ENCODE measurements around the gene BIRC5. TPM values are rescaled to one million over a fixed set of nuclear protein-coding genes. Genes with fewer than 3 reads are reported as not detected.
A peak's percentile ranks its signal among the peaks of the same experiment; 100 is the strongest.

Gene BIRC5
- polyA plus RNA-seq, 1 donor (not counting 4 experiments of a cell fraction or from before 2014, with no cell fraction given), result 11.5 TPM

DNA sequence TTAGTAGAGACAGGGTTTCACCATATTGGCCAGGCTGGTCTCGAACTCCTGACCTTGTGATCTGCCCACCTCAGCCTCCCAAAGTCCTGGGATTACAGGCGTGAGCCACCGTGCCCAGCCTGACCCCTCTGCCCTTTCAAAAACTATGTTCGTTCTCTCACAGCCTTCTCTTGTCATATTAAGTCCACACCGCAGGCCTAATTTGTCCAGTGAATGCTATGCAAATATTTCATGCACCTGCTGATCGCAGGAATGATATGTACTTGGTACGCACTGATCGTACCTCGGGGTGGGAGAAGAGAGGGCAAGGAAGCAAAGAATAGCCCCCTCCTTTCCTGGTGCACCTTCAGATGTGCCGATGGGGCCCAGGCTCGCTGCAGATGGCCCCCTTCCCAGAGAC lies 3.0 kb upstream of the BIRC5 start:
- TF ChIP-seq, protein P1, sequence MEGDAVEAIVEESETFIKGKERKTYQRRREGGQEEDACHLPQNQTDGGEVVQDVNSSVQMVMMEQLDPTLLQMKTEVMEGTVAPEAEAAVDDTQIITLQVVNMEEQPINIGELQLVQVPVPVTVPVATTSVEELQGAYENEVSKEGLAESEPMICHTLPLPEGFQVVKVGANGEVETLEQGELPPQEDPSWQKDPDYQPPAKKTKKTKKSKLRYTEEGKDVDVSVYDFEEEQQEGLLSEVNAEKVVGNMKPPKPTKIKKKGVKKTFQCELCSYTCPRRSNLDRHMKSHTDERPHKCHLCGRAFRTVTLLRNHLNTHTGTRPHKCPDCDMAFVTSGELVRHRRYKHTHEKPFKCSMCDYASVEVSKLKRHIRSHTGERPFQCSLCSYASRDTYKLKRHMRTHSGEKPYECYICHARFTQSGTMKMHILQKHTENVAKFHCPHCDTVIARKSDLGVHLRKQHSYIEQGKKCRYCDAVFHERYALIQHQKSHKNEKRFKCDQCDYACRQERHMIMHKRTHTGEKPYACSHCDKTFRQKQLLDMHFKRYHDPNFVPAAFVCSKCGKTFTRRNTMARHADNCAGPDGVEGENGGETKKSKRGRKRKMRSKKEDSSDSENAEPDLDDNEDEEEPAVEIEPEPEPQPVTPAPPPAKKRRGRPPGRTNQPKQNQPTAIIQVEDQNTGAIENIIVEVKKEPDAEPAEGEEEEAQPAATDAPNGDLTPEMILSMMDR (optimal IDR thresholded peaks at IDR 0.05 in 1 of 3, IDR thresholded peaks at IDR 0.05 in 1 of 3, conservative IDR thresholded peaks at IDR 0.05 in 1 of 3; ENCODE audit: extremely low read depth in 1 of 3, insufficient read depth in 2 of 3, low read length in 3 of 3), result no peak
- TF ChIP-seq EZH2 (IDR thresholded peaks at IDR 0.05; ENCODE audit: low read length), result no peak

DNA sequence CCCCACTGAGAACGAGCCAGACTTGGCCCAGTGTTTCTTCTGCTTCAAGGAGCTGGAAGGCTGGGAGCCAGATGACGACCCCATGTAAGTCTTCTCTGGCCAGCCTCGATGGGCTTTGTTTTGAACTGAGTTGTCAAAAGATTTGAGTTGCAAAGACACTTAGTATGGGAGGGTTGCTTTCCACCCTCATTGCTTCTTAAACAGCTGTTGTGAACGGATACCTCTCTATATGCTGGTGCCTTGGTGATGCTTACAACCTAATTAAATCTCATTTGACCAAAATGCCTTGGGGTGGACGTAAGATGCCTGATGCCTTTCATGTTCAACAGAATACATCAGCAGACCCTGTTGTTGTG lies 631 bp downstream of the BIRC5 start:
- peak overlapping the region; percentile 51 for H3K27ac ChIP-seq (ENCODE audit: control insufficient read depth, insufficient read depth, low read length)
- FAIRE-seq (no peak), DNase-seq (ENCODE audit: low read depth, low spot score) (no peak)
- H3K4me3 ChIP-seq (ENCODE audit: control insufficient read depth in 2 of 3, extremely low read depth in 1 of 3, insufficient read depth in 2 of 3, low read depth in 1 of 3, low read length in 3 of 3), result peak overlapping the region; percentile 60 to 98 (median 70)
- H2AFZ ChIP-seq (ENCODE audit: control insufficient read depth, low read length), result peak overlapping the region; percentile 91
- TF ChIP-seq, protein P1 (optimal IDR thresholded peaks at IDR 0.05 in 1 of 3, IDR thresholded peaks at IDR 0.05 in 1 of 3, conservative IDR thresholded peaks at IDR 0.05 in 1 of 3; ENCODE audit: extremely low read depth in 1 of 3, insufficient read depth in 2 of 3, low read length in 3 of 3), result no peak
- no peak for TF ChIP-seq EZH2 (IDR thresholded peaks at IDR 0.05; ENCODE audit: low read length)
- peaks cover 0 to 10% of the 10 kb centered on the region in 2 experiments for H3K36me3 ChIP-seq (ENCODE audit: control insufficient read depth in 2 of 2, extremely low read depth in 1 of 2, insufficient read depth in 2 of 2, low read length in 2 of 2)
- H3K27me3 ChIP-seq (ENCODE audit: control insufficient read depth, extremely low read depth, insufficient read depth, low read length), result no peaks in the 10 kb centered on the region
- H3K9me3 ChIP-seq (ENCODE audit: control insufficient read depth, low read depth, low read length), result no peaks in the 10 kb centered on the region
- dilution Hi-C loops (cut with MboI; ENCODE audit: extremely low pct_ligation_motif_present, low sequenced_read_pairs), result no loop called here
- peak overlapping the region; percentile 77 for H3K9ac ChIP-seq (ENCODE audit: control insufficient read depth, extremely low read depth, insufficient read depth, low read length)
- no peaks in the 10 kb centered on the region for H3K9me1 ChIP-seq (ENCODE audit: control insufficient read depth, extremely low read depth, insufficient read depth, low read length)
- peaks cover 21% of the 10 kb centered on the region for H3K79me2 ChIP-seq (ENCODE audit: control insufficient read depth, insufficient read depth, low read length)
- no peaks in the 10 kb centered on the region for H4K20me1 ChIP-seq (ENCODE audit: control insufficient read depth, extremely low read depth, insufficient read depth, low read length)
- peaks cover 10% of the 10 kb centered on the region for H3K4me1 ChIP-seq (ENCODE audit: control insufficient read depth, extremely low read depth, insufficient read depth, low read length)
- H3K4me2 ChIP-seq (ENCODE audit: control insufficient read depth, extremely low read depth, insufficient read depth, low read depth, low read length), result peak overlapping the region; percentile 88

More for the DNA sequence above, 3.0 kb upstream of the BIRC5 start:
- no peak overlapping the region for H3K4me3 ChIP-seq (ENCODE audit: control insufficient read depth in 2 of 3, extremely low read depth in 1 of 3, insufficient read depth in 2 of 3, low read depth in 1 of 3, low read length in 3 of 3)
- H3K4me1 ChIP-seq (ENCODE audit: control insufficient read depth, extremely low read depth, insufficient read depth, low read length), result peaks cover 10% of the 10 kb centered on the region
- DNase-seq (ENCODE audit: low read depth, low spot score), result no peak
- H3K4me2 ChIP-seq (ENCODE audit: control insufficient read depth, extremely low read depth, insufficient read depth, low read depth, low read length), result no peak overlapping the region
- no peaks in the 10 kb centered on the region for H4K20me1 ChIP-seq (ENCODE audit: control insufficient read depth, extremely low read depth, insufficient read depth, low read length)
- dilution Hi-C loops (cut with MboI; ENCODE audit: extremely low pct_ligation_motif_present, low sequenced_read_pairs), result no loop called here
- no peak overlapping the region for H3K9ac ChIP-seq (ENCODE audit: control insufficient read depth, extremely low read depth, insufficient read depth, low read length)
- H3K27ac ChIP-seq (ENCODE audit: control insufficient read depth, insufficient read depth, low read length), result no peak overlapping the region
- no peaks in the 10 kb centered on the region for H3K27me3 ChIP-seq (ENCODE audit: control insufficient read depth, extremely low read depth, insufficient read depth, low read length)
- no peak for FAIRE-seq
- no peaks in the 10 kb centered on the region for H3K9me3 ChIP-seq (ENCODE audit: control insufficient read depth, low read depth, low read length)
- H3K36me3 ChIP-seq (ENCODE audit: control insufficient read depth in 2 of 2, extremely low read depth in 1 of 2, insufficient read depth in 2 of 2, low read length in 2 of 2), result no peaks in the 10 kb centered on the region
- no peaks in the 10 kb centered on the region for H3K9me1 ChIP-seq (ENCODE audit: control insufficient read depth, extremely low read depth, insufficient read depth, low read length)
- H2AFZ ChIP-seq (ENCODE audit: control insufficient read depth, low read length), result no peak overlapping the region
- H3K79me2 ChIP-seq (ENCODE audit: control insufficient read depth, insufficient read depth, low read length), result peaks cover 17% of the 10 kb centered on the region

Measured in keratinocyte (primary cell).